ENCODE results near the gene CUL9.

Gene CUL9

GRCh38 chr6:43146709-43147688, 35.0 kb upstream of the CUL9 start:
- ATAC-seq = no peak
- TF ChIP-seq, protein P1, sequence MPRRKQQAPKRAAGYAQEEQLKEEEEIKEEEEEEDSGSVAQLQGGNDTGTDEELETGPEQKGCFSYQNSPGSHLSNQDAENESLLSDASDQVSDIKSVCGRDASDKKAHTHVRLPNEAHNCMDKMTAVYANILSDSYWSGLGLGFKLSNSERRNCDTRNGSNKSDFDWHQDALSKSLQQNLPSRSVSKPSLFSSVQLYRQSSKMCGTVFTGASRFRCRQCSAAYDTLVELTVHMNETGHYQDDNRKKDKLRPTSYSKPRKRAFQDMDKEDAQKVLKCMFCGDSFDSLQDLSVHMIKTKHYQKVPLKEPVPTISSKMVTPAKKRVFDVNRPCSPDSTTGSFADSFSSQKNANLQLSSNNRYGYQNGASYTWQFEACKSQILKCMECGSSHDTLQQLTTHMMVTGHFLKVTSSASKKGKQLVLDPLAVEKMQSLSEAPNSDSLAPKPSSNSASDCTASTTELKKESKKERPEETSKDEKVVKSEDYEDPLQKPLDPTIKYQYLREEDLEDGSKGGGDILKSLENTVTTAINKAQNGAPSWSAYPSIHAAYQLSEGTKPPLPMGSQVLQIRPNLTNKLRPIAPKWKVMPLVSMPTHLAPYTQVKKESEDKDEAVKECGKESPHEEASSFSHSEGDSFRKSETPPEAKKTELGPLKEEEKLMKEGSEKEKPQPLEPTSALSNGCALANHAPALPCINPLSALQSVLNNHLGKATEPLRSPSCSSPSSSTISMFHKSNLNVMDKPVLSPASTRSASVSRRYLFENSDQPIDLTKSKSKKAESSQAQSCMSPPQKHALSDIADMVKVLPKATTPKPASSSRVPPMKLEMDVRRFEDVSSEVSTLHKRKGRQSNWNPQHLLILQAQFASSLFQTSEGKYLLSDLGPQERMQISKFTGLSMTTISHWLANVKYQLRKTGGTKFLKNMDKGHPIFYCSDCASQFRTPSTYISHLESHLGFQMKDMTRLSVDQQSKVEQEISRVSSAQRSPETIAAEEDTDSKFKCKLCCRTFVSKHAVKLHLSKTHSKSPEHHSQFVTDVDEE (CRISPR knock-in tag; IDR thresholded peaks at IDR 0.05) = no peak
- TF ChIP-seq, protein P2, sequence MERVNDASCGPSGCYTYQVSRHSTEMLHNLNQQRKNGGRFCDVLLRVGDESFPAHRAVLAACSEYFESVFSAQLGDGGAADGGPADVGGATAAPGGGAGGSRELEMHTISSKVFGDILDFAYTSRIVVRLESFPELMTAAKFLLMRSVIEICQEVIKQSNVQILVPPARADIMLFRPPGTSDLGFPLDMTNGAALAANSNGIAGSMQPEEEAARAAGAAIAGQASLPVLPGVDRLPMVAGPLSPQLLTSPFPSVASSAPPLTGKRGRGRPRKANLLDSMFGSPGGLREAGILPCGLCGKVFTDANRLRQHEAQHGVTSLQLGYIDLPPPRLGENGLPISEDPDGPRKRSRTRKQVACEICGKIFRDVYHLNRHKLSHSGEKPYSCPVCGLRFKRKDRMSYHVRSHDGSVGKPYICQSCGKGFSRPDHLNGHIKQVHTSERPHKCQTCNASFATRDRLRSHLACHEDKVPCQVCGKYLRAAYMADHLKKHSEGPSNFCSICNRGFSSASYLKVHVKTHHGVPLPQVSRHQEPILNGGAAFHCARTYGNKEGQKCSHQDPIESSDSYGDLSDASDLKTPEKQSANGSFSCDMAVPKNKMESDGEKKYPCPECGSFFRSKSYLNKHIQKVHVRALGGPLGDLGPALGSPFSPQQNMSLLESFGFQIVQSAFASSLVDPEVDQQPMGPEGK (CRISPR knock-in tag; IDR thresholded peaks at IDR 0.05; ENCODE audit: borderline replicate concordance) = no peak
- no peak for TF ChIP-seq RARB (CRISPR knock-in tag; IDR thresholded peaks at IDR 0.05)
- no peak for TF ChIP-seq ZFP3 (CRISPR knock-in tag; IDR thresholded peaks at IDR 0.05)
- no peak for TF ChIP-seq ZC3H10 (CRISPR knock-in tag; IDR thresholded peaks at IDR 0.05)
- no peak for TF ChIP-seq ZNF8 (CRISPR knock-in tag; IDR thresholded peaks at IDR 0.05)
- no peak for TF ChIP-seq TOX (CRISPR knock-in tag; IDR thresholded peaks at IDR 0.05; ENCODE audit: borderline replicate concordance)
- TF ChIP-seq ESRRG (CRISPR knock-in tag; IDR thresholded peaks at IDR 0.05) = no peak
- TF ChIP-seq SNAI2 (CRISPR knock-in tag; IDR thresholded peaks at IDR 0.05) = no peak
- no peak for TF ChIP-seq CREB5 (CRISPR knock-in tag; IDR thresholded peaks at IDR 0.05; ENCODE audit: low read depth)
- TF ChIP-seq ZNF70 (CRISPR knock-in tag; IDR thresholded peaks at IDR 0.05) = no peak
- TF ChIP-seq, protein P3, sequence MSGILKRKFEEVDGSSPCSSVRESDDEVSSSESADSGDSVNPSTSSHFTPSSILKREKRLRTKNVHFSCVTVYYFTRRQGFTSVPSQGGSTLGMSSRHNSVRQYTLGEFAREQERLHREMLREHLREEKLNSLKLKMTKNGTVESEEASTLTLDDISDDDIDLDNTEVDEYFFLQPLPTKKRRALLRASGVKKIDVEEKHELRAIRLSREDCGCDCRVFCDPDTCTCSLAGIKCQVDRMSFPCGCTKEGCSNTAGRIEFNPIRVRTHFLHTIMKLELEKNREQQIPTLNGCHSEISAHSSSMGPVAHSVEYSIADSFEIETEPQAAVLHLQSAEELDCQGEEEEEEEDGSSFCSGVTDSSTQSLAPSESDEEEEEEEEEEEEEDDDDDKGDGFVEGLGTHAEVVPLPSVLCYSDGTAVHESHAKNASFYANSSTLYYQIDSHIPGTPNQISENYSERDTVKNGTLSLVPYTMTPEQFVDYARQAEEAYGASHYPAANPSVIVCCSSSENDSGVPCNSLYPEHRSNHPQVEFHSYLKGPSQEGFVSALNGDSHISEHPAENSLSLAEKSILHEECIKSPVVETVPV (CRISPR knock-in tag; IDR thresholded peaks at IDR 0.05) = no peak
- TF ChIP-seq POU6F1 (CRISPR knock-in tag; IDR thresholded peaks at IDR 0.05; ENCODE audit: borderline replicate concordance, low read depth) = no peak
- TF ChIP-seq PPARA (CRISPR knock-in tag; IDR thresholded peaks at IDR 0.05; ENCODE audit: borderline replicate concordance) = no peak
- no peak for TF ChIP-seq ISL1 (CRISPR knock-in tag; IDR thresholded peaks at IDR 0.05)
- no peak for TF ChIP-seq OSR1 (CRISPR knock-in tag; IDR thresholded peaks at IDR 0.05)
- TF ChIP-seq TCF4 (CRISPR knock-in tag; IDR thresholded peaks at IDR 0.05; ENCODE audit: borderline replicate concordance) = no peak
- no peak for TF ChIP-seq BACH2 (CRISPR knock-in tag; IDR thresholded peaks at IDR 0.05; ENCODE audit: borderline replicate concordance)

DNA sequence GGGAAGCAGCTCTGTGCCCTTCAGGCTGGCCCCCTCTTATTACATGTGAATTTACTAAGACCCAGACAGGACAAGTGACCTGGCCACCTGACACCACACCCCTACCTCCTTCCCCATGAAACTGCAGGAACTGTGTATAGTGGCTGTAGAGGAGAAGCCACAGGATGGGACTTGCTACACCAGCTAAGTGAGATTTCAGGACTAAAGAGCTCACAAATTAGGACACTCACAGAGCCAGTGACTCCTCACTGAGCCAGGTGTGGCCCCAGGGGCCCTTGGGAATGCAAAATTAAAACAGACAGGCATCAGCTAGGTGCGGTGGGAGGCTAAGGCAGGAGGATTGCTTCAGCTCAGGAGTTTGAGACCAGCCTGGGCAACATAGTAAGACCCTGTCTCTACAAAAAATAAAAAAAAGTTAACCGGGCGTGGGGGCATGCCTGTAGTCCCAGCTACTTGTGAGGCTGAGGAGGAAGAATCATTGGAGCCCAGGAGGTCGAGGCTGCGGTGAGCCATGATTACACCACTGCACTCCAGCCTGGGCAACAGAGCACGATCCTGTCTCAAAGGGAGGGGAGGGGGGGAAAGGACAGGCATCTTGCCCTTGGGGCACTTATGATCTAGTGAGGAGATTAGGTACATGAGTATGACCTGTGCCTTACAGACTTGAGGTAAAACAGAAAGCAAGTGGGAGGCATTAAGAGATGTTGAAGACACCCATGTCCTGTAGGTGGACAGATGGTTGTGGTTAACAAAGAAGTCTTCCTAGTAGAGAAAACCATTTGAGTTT, 34.1 kb upstream of the CUL9 start:
- TF ChIP-seq GLIS3 (CRISPR knock-in tag; IDR thresholded peaks at IDR 0.05) = no peak
- TF ChIP-seq, protein P2 (CRISPR knock-in tag; IDR thresholded peaks at IDR 0.05; ENCODE audit: borderline replicate concordance) = no peak
- TF ChIP-seq TOX (CRISPR knock-in tag; IDR thresholded peaks at IDR 0.05; ENCODE audit: borderline replicate concordance) = no peak
- TF ChIP-seq PPARA (CRISPR knock-in tag; IDR thresholded peaks at IDR 0.05; ENCODE audit: borderline replicate concordance) = no peak
- no peak for TF ChIP-seq OSR1 (CRISPR knock-in tag; IDR thresholded peaks at IDR 0.05)
- TF ChIP-seq ZNF70 (CRISPR knock-in tag; IDR thresholded peaks at IDR 0.05) = no peak

More for the DNA sequence above, 34.1 kb upstream of the CUL9 start:
- ATAC-seq = no peak
